ENCODE data around the gene CARD19. TPM values are rescaled to one million over a fixed set of nuclear protein-coding genes. Genes with fewer than 3 reads are reported as not detected.
"Not testable (repeated sequence)": the region's sequence is repeated elsewhere in the genome, so short reads cannot be mapped to it uniquely, and the experiment has no call there.

The CARD19 gene
- polyA plus RNA-seq, 1 donor (not counting 4 experiments of a cell fraction or from before 2014, with no cell fraction given) = 36.7 TPM

DNA sequence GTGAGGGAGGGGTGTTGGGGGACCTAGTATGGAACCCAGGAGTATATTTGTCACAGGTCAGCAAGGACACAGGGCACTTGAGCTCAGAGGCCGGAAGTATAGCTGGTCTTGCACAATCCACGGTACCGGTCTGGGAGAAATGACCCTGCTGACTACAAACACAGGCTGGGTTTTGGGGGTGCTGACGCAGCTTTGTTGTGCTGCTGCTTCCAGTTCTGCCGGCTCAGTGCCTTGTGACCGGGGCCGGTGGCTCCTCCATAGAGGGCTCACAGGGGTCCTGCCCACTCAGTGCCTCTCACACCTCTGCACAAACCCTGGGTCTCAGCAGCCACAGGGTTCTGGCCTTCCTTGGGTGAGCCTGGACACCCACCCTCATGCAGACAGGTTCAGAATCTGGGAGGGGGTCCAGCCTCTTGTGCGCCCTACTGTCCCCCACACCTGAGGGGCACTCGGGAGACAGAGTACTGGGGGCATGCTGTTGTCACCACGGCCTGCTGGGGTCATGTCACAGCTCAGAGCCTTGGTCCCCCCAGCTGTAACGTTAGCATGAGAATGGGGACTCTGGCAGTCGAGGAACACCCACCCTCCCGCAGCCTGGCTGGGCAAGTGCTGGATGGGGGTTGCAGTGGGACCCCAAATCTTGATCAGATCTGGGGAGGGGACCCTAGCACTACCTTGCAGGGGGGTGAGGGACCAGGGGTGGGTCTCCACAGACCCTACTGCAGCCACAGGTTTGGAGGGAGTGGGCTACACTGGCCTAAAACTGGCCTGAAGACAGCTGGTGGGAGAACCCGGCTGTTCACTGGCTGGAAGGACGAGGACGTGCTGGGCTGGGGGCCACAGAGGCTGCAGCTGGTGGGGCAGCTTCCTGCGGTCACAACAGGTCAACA lies 20.3 kb downstream of the CARD19 start:
- no peak for DNase-seq (ENCODE audit: low read depth, low spot score)
- Histone ChIP-seq H3K4me3 (ENCODE audit: control insufficient read depth in 2 of 3, extremely low read depth in 1 of 3, insufficient read depth in 2 of 3, low read depth in 1 of 3, low read length in 3 of 3) (no peak overlapping the region), H2AFZ (ENCODE audit: control insufficient read depth, low read length) (no peak overlapping the region), H4K20me1 (ENCODE audit: control insufficient read depth, extremely low read depth, insufficient read depth, low read length) (no peaks in the 10 kb centered on the region), H3K9me1 (ENCODE audit: control insufficient read depth, extremely low read depth, insufficient read depth, low read length) (no peaks in the 10 kb centered on the region), H3K4me1 (ENCODE audit: control insufficient read depth, extremely low read depth, insufficient read depth, low read length) (no peaks in the 10 kb centered on the region), H3K27me3 (ENCODE audit: control insufficient read depth, extremely low read depth, insufficient read depth, low read length) (no peaks in the 10 kb centered on the region), H3K36me3 (ENCODE audit: control insufficient read depth in 2 of 2, extremely low read depth in 1 of 2, insufficient read depth in 2 of 2, low read length in 2 of 2) (peaks cover 0 to 8% of the 10 kb centered on the region in 2 experiments), H3K9me3 (ENCODE audit: control insufficient read depth, low read depth, low read length) (no peaks in the 10 kb centered on the region), H3K9ac (ENCODE audit: control insufficient read depth, extremely low read depth, insufficient read depth, low read length) (no peak overlapping the region), H3K27ac (ENCODE audit: control insufficient read depth, insufficient read depth, low read length) (no peak overlapping the region), H3K79me2 (ENCODE audit: control insufficient read depth, insufficient read depth, low read length) (no peaks in the 10 kb centered on the region), H3K4me2 (ENCODE audit: control insufficient read depth, extremely low read depth, insufficient read depth, low read depth, low read length) (no peak overlapping the region)
- TF ChIP-seq EZH2 (IDR thresholded peaks at IDR 0.05; ENCODE audit: low read length) (no peak), CTCF (optimal IDR thresholded peaks at IDR 0.05 in 1 of 3, IDR thresholded peaks at IDR 0.05 in 1 of 3, conservative IDR thresholded peaks at IDR 0.05 in 1 of 3; ENCODE audit: extremely low read depth in 1 of 3, insufficient read depth in 2 of 3, low read length in 3 of 3) (no peak)
- no peak for FAIRE-seq
- dilution Hi-C loops (cut with MboI; ENCODE audit: extremely low pct_ligation_motif_present, low sequenced_read_pairs) = no loop called here

DNA sequence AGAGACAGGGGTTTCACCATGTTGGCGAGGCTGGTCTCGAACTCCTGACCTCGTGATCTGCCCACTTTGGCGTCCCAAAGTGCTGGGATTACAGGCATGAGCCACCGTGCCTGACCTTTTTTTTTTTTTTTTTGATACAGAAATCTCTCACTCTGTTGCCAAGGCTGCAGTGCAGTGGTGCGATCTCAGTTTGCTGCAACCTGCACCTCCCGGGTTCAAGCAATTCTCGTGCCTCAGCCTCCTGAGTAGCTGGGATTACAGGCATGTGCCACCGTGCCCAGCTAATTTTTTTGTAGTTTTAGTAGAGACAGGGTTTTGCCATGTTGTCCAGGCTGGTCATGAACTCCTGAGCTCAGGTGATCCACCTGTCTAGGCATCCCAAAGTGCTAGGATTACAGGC lies 21.5 kb downstream of the CARD19 start:
- H3K4me1 ChIP-seq (ENCODE audit: control insufficient read depth, extremely low read depth, insufficient read depth, low read length); H3K4me3 ChIP-seq (ENCODE audit: control insufficient read depth in 2 of 3, extremely low read depth in 1 of 3, insufficient read depth in 2 of 3, low read depth in 1 of 3, low read length in 3 of 3); H3K27ac ChIP-seq (ENCODE audit: control insufficient read depth, insufficient read depth, low read length); H3K27me3 ChIP-seq (ENCODE audit: control insufficient read depth, extremely low read depth, insufficient read depth, low read length); H3K79me2 ChIP-seq (ENCODE audit: control insufficient read depth, insufficient read depth, low read length); H3K9me1 ChIP-seq (ENCODE audit: control insufficient read depth, extremely low read depth, insufficient read depth, low read length); H3K4me2 ChIP-seq (ENCODE audit: control insufficient read depth, extremely low read depth, insufficient read depth, low read depth, low read length); DNase-seq (ENCODE audit: low read depth, low spot score); FAIRE-seq; dilution Hi-C loops (cut with MboI; ENCODE audit: extremely low pct_ligation_motif_present, low sequenced_read_pairs); H3K9me3 ChIP-seq (ENCODE audit: control insufficient read depth, low read depth, low read length); H3K9ac ChIP-seq (ENCODE audit: control insufficient read depth, extremely low read depth, insufficient read depth, low read length); H4K20me1 ChIP-seq (ENCODE audit: control insufficient read depth, extremely low read depth, insufficient read depth, low read length); H2AFZ ChIP-seq (ENCODE audit: control insufficient read depth, low read length); H3K36me3 ChIP-seq (ENCODE audit: control insufficient read depth in 2 of 2, extremely low read depth in 1 of 2, insufficient read depth in 2 of 2, low read length in 2 of 2): not testable (repeated sequence)
